Left hindlimb (tissue), 1 donor: ENCODE results near the gene ENPP1.
A peak's percentile ranks its signal among the peaks of the same experiment; 100 is the strongest.

ENCODE experiments used
- DNase-seq: peaks from one replicate; pipeline ENCODE4 v3.0.0-alpha.2; 2018

The ENPP1 gene

GRCh38 chr6:131787766-131788712, 19.8 kb upstream of the ENPP1 start:
- DNase-seq: peak; percentile 80

- no peak for DNase-seq
Measured at GRCh38 chr6:131789219-131789618, 18.6 kb upstream of the ENPP1 start.

GRCh38 chr6:131791476-131791875, 16.3 kb upstream of the ENPP1 start:
- DNase-seq: no peak

- no peak for DNase-seq
Measured at GRCh38 chr6:131792091-131792496, 15.7 kb upstream of the ENPP1 start.

- no peak for DNase-seq
Measured at GRCh38 chr6:131795366-131795765, 12.5 kb upstream of the ENPP1 start.

GRCh38 chr6:131802347-131802746, 5.5 kb upstream of the ENPP1 start:
- DNase-seq: no peak

- DNase-seq: no peak
Measured at GRCh38 chr6:131803007-131803769, 4.6 kb upstream of the ENPP1 start.

GRCh38 chr6:131804131-131804530, 3.7 kb upstream of the ENPP1 start:
- DNase-seq: no peak

- no peak for DNase-seq
Measured at GRCh38 chr6:131807321-131807643, 538 bp upstream of the ENPP1 start.

- no peak for DNase-seq
Measured at GRCh38 chr6:131808460-131809269, 845 bp downstream of the ENPP1 start.

- DNase-seq: no peak
Measured at GRCh38 chr6:131811500-131811899, 3.7 kb downstream of the ENPP1 start.

- DNase-seq: no peak
Measured at GRCh38 chr6:131813991-131814390, 6.2 kb downstream of the ENPP1 start.

- DNase-seq: no peak
Measured at GRCh38 chr6:131816869-131817268, 9.0 kb downstream of the ENPP1 start.

- DNase-seq: no peak
Measured at GRCh38 chr6:131819572-131820124, 11.8 kb downstream of the ENPP1 start.

- no peak for DNase-seq
Measured at GRCh38 chr6:131821010-131821807, 13.4 kb downstream of the ENPP1 start.

- DNase-seq: no peak
Measured at GRCh38 chr6:131822119-131822518, 14.3 kb downstream of the ENPP1 start.

GRCh38 chr6:131823276-131823902, 15.6 kb downstream of the ENPP1 start:
- DNase-seq: no peak

- DNase-seq: no peak
Measured at GRCh38 chr6:131825946-131826345, 18.1 kb downstream of the ENPP1 start.

- DNase-seq: no peak
Measured at GRCh38 chr6:131828080-131828479, 20.3 kb downstream of the ENPP1 start.

GRCh38 chr6:131828951-131829350, 21.1 kb downstream of the ENPP1 start:
- DNase-seq: no peak

- DNase-seq: no peak
Measured at GRCh38 chr6:131831392-131831791, 23.6 kb downstream of the ENPP1 start.

GRCh38 chr6:131831886-131832285, 24.1 kb downstream of the ENPP1 start:
- DNase-seq: no peak
